Muscle of leg (tissue), 11 donors: ENCODE measurements around the gene B4GALNT3. TPM values are rescaled to one million over a fixed set of nuclear protein-coding genes. Genes with fewer than 3 reads are reported as not detected.

Experiments used
- DNase-seq: peaks from one replicate; pipeline ENCODE4 v3.0.0; 2013
- H3K27ac ChIP-seq: one replicate; pipeline ENCODE4 v1.5.1; 2013; ENCODE audit warnings: mild to moderate bottlenecking, low read length, control low read depth
- H3K27me3 ChIP-seq: one replicate; pipeline ENCODE4 v1.6.1; 2013; ENCODE audit warnings: low read length; ENCODE audit not compliant: control insufficient read depth, insufficient read depth
- H3K36me3 ChIP-seq: one replicate; pipeline ENCODE4 v1.6.1; 2013; ENCODE audit warnings: low read length; ENCODE audit not compliant: control insufficient read depth, insufficient read depth
- H3K4me1 ChIP-seq: one replicate; pipeline ENCODE4 v1.6.1; 2013; ENCODE audit warnings: low read length; ENCODE audit not compliant: control insufficient read depth, insufficient read depth
- H3K4me3 ChIP-seq: one replicate; pipeline ENCODE4 v1.5.1; 2013; ENCODE audit warnings: low read length, control low read depth
- H3K9me3 ChIP-seq: replicated peaks from 2 replicates; pipeline ENCODE4 v1.6.1; 2013; ENCODE audit warnings: low read depth, low read length; ENCODE audit not compliant: control insufficient read depth
- WGBS: methylation state at CpG from one replicate; pipeline ENCODE4 v1.1.5; 2013; ENCODE audit warnings: missing lambda C conversion rate; ENCODE audit not compliant: insufficient coverage; 5-methylcytosine and 5-hydroxymethylcytosine counted together
- polyA plus RNA-seq, 8 donors: library from polyadenylated mRNA; unstranded; fragments of 120-200 nt; gene quantifications; one replicate each; pipeline versions ENCODE4 v1.2.1 to v1.2.3, GENCODE V29; 2013; ENCODE audit warnings: inconsistent platforms in 1 of 8, low replicate concordance in 1 of 8; ENCODE audit not compliant: insufficient read length in 8 of 8, insufficient read depth in 1 of 8
- total RNA-seq: library from RNA; stranded (reverse); fragments of 120-200 nt; gene quantifications from one replicate; pipeline ENCODE4 v1.2.4, GENCODE V29; 2013

B4GALNT3 gene
- total and polyA plus RNA-seq, 9 donors, result 6.0 to 12.4 (median 9.1) TPM

DNA sequence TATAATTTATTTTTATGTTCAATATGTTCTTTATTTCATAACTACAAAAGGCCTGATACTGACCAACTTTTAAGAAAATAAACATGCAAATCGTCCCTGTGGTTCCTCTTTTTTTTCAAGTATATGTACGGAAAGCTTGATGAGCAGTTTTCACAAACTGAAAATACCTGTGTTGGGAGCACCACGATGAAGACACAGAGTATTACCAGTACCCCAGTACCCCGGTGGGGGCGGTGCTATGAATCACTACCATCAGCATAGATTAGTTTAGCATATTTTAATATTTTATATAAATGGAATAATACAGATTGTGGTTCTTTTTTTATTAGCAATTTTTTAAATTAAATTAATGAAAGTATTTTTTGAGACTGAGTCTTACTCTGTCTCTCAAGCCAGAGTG is 7.0 kb downstream of the B4GALNT3 start:
- no peak overlapping the region for H3K4me3 ChIP-seq
- peaks cover 24% of the 10 kb centered on the region for H3K4me1 ChIP-seq
- H3K27me3 ChIP-seq, result peaks cover 9% of the 10 kb centered on the region
- no CpG with 5 or more reads among the region's 5 CpGs for WGBS
- H3K27ac ChIP-seq, result no peak overlapping the region
- DNase-seq, result no peak
- H3K36me3 ChIP-seq, result no peaks in the 10 kb centered on the region
- H3K9me3 ChIP-seq, result no peaks in the 10 kb centered on the region

DNA sequence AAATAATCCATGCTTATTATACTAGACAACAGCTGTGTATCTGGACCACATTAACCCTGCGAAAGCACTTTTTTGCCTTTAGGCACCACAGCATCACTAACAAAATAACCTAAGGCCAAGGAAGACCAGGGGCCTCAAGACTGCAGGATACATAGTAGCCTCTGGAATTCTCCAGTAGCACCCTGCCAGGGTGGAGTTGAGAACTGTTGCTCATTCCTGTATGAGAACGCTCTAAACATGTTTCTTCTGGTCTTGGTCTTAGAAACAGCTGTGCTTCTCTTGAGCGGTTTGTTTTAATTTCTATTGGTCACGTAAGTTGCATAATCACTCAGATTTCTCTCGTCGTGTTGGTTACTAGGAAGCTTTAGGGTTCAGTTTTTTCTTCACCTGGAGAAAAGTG is 7.9 kb downstream of the B4GALNT3 start:
- H3K4me3 ChIP-seq, result no peak overlapping the region
- DNase-seq, result no peak
- H3K27me3 ChIP-seq, result peaks cover 4% of the 10 kb centered on the region
- no peak overlapping the region for H3K27ac ChIP-seq
- H3K4me1 ChIP-seq, result peaks cover 23% of the 10 kb centered on the region
- no peaks in the 10 kb centered on the region for H3K36me3 ChIP-seq
- 80% methylated on average over 2 of the region's 6 CpGs for WGBS
- no peaks in the 10 kb centered on the region for H3K9me3 ChIP-seq

DNA sequence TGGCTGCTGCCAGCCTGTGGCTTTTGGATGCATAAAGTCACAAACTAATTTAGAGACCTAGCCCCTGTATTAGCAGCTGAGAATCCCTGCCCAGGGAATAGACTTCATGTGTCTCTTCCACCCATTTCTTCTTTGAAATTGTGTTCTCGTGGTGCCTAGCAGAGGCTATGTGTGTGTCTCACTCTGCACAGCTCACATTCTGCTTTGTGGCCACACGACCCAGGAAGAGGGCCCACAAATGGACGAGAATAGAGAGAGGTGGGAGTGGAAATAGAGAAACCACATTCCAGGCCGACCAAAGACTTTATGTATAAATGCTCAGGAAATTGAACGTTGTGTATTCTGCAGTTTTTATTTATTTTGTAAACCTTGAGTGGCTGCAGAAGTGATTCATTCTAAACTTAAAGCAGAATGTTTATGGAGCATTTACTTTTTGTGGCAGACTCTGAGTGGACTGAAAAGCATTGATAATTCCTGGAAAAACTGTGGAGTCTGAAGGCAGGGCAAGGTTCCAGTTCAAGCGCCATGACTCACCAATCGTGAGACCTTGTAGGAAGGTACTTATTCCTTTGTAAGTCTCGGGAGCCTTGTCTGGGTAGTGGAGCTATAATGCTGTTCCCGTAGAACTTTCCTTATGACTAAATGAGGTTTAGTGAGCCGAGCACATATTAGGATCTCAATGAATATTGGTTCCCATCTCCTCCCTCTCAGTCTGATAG is 9.1 kb downstream of the B4GALNT3 start:
- Histone ChIP-seq H3K4me3 (no peak overlapping the region), H3K36me3 (no peaks in the 10 kb centered on the region), H3K27ac (no peak overlapping the region), H3K4me1 (peaks cover 21% of the 10 kb centered on the region), H3K27me3 (no peaks in the 10 kb centered on the region), H3K9me3 (no peaks in the 10 kb centered on the region)
- 53% methylated on average over 4 of the region's 10 CpGs for WGBS
- DNase-seq, result no peak

DNA sequence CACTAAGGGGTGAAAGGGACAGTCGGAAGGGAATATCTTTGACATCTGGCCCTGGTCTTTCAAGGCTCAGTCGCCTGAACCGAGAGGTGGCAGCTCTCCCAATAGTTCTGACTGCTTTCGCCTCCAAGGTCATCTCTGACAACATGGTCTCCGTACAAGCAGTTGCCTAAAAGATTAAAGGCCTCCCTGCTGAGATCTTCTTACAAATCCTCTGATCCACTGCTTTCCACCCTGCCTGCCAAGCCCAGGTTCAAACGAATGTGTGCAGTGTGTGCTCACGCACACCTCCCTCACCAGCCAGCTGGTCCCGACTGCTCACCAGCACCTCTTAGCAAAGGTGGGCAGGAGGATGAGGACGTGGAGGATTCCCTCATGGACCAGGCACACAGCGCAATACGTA is 10.4 kb downstream of the B4GALNT3 start:
- WGBS, result 30% methylated on average over 7 of the region's 11 CpGs
- H3K4me1 ChIP-seq, result peaks cover 12% of the 10 kb centered on the region
- no peaks in the 10 kb centered on the region for H3K9me3 ChIP-seq
- DNase-seq, result peak; percentile 22
- H3K27me3 ChIP-seq, result no peaks in the 10 kb centered on the region
- no peak overlapping the region for H3K27ac ChIP-seq
- no peaks in the 10 kb centered on the region for H3K36me3 ChIP-seq
- no peak overlapping the region for H3K4me3 ChIP-seq

DNA sequence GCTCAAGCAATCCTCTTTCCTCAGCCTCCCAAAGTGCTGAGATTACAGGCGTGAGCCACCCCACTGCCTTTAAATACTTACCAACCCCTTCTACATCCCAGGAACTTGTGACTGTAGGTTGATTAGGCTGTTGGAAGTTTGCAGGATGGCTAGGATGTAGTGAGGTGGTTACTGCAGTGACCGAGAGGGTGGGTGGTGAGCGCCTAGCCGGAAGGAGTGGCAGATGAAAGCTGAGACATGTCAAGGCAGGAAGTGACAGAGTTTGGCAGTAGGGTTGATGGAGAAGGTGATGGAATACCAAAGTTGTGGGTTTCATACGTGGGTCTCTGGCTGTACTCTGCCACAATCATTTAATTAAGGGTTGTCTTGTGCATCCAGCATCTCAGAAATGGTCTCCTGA is 13.5 kb downstream of the B4GALNT3 start:
- no peak overlapping the region for H3K4me3 ChIP-seq
- H3K4me1 ChIP-seq, result peaks cover 4% of the 10 kb centered on the region
- no peak overlapping the region for H3K27ac ChIP-seq
- H3K27me3 ChIP-seq, result no peaks in the 10 kb centered on the region
- no peaks in the 10 kb centered on the region for H3K9me3 ChIP-seq
- DNase-seq, result no peak
- no peaks in the 10 kb centered on the region for H3K36me3 ChIP-seq
- WGBS, result 87% methylated on average over 4 of the region's 5 CpGs

DNA sequence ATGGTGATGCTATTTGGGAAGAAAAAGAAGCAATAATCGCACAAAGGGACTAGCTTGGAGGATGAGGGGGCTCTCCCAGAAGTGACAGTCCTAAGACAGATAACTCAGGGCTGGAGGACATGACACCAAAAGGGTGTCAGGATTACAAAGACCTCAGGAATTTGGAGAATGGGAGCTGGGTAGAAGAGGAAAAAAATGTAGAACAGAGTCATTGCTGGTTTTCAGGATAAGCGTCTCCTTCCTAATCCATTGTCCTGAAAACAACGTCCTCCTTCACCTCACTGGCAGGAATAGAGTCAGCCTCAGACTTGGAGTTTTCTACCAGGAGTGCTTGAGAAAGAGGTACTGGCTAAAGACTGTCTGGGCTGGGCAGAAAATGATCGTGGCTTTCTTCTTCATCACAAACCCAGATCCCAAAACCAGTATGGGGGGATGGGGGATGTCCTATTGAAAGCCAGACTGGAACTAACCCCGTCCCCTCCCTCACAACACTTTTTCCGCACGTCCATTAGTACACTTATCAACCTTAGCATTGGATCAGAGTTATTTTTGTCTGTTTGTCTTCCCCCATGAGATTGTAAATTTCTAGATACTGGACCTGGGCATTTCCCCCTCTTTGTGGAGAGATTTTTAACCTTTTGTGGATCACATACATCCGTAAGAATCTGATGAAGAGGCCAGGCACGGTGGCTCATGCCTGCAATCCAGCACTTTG is 14.3 kb downstream of the B4GALNT3 start:
- Histone ChIP-seq H3K9me3 (no peaks in the 10 kb centered on the region), H3K27ac (no peak overlapping the region), H3K36me3 (no peaks in the 10 kb centered on the region), H3K4me3 (no peak overlapping the region), H3K4me1 (peaks cover 4% of the 10 kb centered on the region), H3K27me3 (no peaks in the 10 kb centered on the region)
- WGBS, result 89% methylated on average over 2 of the region's 9 CpGs
- DNase-seq, result no peak

- Histone ChIP-seq H3K4me1 (peaks cover 6% of the 10 kb centered on the region), H3K27ac (no peak overlapping the region), H3K4me3 (no peak overlapping the region), H3K27me3 (no peaks in the 10 kb centered on the region), H3K9me3 (no peaks in the 10 kb centered on the region), H3K36me3 (no peaks in the 10 kb centered on the region)
- WGBS, result 41% methylated on average over 5 of the region's 5 CpGs
- DNase-seq, result no peak
These were observed 15.5 kb downstream of the B4GALNT3 start for GRCh38 chr12:475286-475685.

DNA sequence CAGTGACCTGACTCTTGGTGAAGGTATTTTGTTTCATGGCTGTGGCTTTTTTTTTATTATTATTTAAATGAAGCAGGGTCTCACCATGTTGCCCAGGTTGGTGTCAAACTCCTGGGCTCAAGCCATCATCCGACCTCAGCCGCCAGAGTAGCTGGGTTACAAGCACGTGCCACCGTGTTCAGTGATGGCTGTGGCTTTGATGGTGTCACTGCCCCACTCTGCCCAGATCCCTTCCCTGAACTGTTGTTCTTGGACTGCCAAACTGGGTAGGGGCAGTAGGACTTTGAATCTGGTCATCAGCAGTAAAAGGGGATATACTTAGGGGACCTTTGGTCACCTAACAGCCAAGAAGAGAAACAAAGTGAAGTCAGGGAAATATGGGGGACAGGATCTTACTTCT is 19.4 kb downstream of the B4GALNT3 start:
- Histone ChIP-seq H3K9me3 (no peaks in the 10 kb centered on the region), H3K27ac (no peak overlapping the region), H3K27me3 (peaks cover 1% of the 10 kb centered on the region), H3K36me3 (no peaks in the 10 kb centered on the region), H3K4me3 (no peak overlapping the region), H3K4me1 (peaks cover 22% of the 10 kb centered on the region)
- WGBS, result 100% methylated on average over 3 of the region's 4 CpGs
- DNase-seq, result no peak

DNA sequence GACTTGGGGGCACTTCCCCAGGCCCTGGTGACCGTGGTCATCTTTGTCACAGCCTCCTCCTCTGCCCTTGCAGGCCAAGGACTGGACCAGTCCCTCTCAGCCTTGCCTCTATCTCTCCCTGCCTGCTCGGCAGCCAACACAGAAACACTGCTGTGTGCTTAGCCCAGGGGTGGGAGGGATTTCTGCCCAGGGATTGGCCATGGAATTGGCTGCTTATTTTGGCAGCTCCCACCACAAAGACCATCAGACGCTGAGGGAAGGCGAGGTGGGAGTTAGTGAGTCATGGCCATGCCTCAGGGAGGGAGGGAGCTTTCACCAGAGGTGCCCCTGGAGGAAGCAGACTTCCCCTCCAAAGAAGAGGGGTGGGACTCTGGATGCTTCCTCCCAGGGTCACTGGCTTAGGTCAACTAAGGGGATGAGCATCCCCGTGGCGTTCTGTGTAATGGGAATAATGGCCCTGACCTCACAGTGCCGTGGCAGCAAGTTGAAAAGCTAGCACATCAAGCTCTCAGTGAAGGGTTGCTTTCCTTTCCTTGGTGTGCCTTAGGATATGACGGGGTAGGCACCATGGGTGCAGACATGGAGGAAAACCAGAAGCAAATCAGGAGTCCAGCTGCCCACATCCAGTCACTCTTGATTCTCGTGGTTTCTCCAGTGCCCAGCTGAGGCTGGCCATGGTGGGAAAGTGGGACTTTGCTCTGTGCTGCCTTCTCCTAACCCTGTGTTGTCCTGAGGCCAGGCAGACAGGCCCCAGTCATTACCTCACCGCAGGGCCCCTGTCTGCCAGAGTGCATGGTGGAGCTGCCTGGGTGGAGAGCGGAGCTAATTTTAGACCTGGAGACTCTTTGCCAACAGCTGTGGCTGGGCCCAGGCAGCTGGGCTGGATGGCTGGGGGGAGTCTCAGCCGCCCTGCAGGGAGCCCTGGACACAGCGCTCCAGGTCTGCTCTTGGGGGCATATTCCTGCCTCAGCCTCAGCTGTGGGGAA is 21.4 kb downstream of the B4GALNT3 start:
- 72% methylated on average over 7 of the region's 13 CpGs for WGBS
- Histone ChIP-seq H3K4me3 (no peak overlapping the region), H3K27ac (peak overlapping the region; percentile 85), H3K4me1 (peaks cover 22% of the 10 kb centered on the region), H3K36me3 (no peaks in the 10 kb centered on the region), H3K27me3 (peaks cover 5% of the 10 kb centered on the region), H3K9me3 (no peaks in the 10 kb centered on the region)
- DNase-seq, result peak; percentile 84

GRCh38 chr12:482061-482460 is 22.3 kb downstream of the B4GALNT3 start:
- peak overlapping the region; percentile 67 for H3K27ac ChIP-seq
- H3K4me3 ChIP-seq, result no peak overlapping the region
- peaks cover 5% of the 10 kb centered on the region for H3K27me3 ChIP-seq
- 71% methylated on average over 3 of the region's 3 CpGs for WGBS
- no peaks in the 10 kb centered on the region for H3K36me3 ChIP-seq
- no peaks in the 10 kb centered on the region for H3K9me3 ChIP-seq
- DNase-seq, result no peak
- peaks cover 22% of the 10 kb centered on the region for H3K4me1 ChIP-seq
